GM18519 (cell line): ENCODE measurements around the gene CHRNA3.

Experiments used
- ATAC-seq: cut with Tn5 transposase; IDR thresholded peaks from one replicate; pipeline ENCODE4 v1.9.1; 2021; ENCODE audit warnings: mild to moderate bottlenecking, moderate library complexity; ENCODE audit not compliant: unreplicated experiment, low FRiP score

Gene CHRNA3

GRCh38 chr15:78637776-78638435 is 17.1 kb upstream of the CHRNA3 start:
- ATAC-seq = no peak

- ATAC-seq = no peak
Observed at GRCh38 chr15:78636378-78636859, 15.6 kb upstream of the CHRNA3 start.

GRCh38 chr15:78635346-78635745 is 14.6 kb upstream of the CHRNA3 start:
- ATAC-seq = no peak

- ATAC-seq = no peak
Observed at GRCh38 chr15:78634210-78635145, 13.7 kb upstream of the CHRNA3 start.

GRCh38 chr15:78633348-78633747 is 12.6 kb upstream of the CHRNA3 start:
- no peak for ATAC-seq

GRCh38 chr15:78630886-78631633 is 10.3 kb upstream of the CHRNA3 start:
- ATAC-seq = no peak

GRCh38 chr15:78629716-78630065 is 8.9 kb upstream of the CHRNA3 start:
- ATAC-seq = no peak

- no peak for ATAC-seq
Observed at GRCh38 chr15:78629031-78629715, 8.4 kb upstream of the CHRNA3 start.

GRCh38 chr15:78628227-78628626 is 7.4 kb upstream of the CHRNA3 start:
- no peak for ATAC-seq

GRCh38 chr15:78627348-78627747 is 6.6 kb upstream of the CHRNA3 start:
- ATAC-seq = no peak

- ATAC-seq = no peak
Observed at GRCh38 chr15:78626381-78626995, 5.7 kb upstream of the CHRNA3 start.

- no peak for ATAC-seq
Observed at GRCh38 chr15:78625606-78626280, 4.9 kb upstream of the CHRNA3 start.

- no peak for ATAC-seq
Observed at GRCh38 chr15:78624651-78625590, 4.1 kb upstream of the CHRNA3 start.

- no peak for ATAC-seq
Observed at GRCh38 chr15:78623786-78624497, 3.1 kb upstream of the CHRNA3 start.

GRCh38 chr15:78621810-78622402 is 1.1 kb upstream of the CHRNA3 start:
- ATAC-seq = no peak

GRCh38 chr15:78620021-78620526 is 722 bp downstream of the CHRNA3 start:
- ATAC-seq = no peak
